ENCODE data around the gene ATRAID. TPM values are rescaled to one million over a fixed set of nuclear protein-coding genes. Genes with fewer than 3 reads are reported as not detected.
A peak's percentile ranks its signal among the peaks of the same experiment; 100 is the strongest.
"Not testable (repeated sequence)": the region's sequence is repeated elsewhere in the genome, so short reads cannot be mapped to it uniquely, and the experiment has no call there.

ATRAID gene, protein sequence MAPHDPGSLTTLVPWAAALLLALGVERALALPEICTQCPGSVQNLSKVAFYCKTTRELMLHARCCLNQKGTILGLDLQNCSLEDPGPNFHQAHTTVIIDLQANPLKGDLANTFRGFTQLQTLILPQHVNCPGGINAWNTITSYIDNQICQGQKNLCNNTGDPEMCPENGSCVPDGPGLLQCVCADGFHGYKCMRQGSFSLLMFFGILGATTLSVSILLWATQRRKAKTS
- 172 TPM for total RNA-seq

DNA sequence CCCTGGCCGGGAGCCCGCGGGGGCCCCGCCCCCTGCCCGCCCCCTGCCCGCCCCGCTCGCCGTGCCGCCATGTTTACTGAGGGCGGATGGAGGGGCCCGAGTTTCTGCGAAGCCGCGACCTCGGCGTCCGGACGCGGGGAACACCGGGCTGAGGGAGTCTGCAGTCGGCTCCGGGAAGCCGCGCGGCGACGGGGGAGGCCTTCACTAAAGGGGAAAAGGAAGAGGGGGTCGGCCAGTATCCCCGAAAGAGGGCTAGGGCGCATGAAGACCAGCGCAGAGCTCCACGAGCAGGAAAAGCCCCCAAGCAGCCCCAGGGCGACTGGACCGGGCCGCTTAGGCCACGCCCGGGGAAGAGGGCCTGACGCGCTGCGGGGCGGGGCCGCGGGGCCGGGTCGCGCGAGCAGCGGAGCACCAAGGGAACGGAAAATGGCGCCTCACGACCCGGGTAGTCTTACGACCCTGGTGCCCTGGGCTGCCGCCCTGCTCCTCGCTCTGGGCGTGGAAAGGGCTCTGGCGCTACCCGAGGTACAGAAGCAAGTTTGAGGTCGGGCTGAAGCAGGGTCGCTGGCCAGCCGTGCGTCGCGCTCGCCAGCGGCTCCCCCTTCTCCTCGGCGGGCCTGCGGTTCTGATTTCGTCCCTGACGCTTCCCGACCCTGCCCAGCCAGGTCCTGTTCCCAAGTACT, at the start of gene ATRAID, which contains the start of gene SLC5A6:
TSS of gene ATRAID (plus strand) at position 99 of the 683 bp plus-strand sequence. CDS start at position 427, 328 bp downstream.
TSS of gene SLC5A6 (minus strand) at position 326 of the 683 bp plus-strand sequence. CDS start 4,618 bp downstream, outside the sequence.
- Histone ChIP-seq H3K27ac (ENCODE audit: low read depth, low read length) (peak within 1 kb of the TSS; percentile 98), H3K27me3 (ENCODE audit: control insufficient read depth in 3 of 3, insufficient read depth in 3 of 3, low read length in 3 of 3) (no peaks in the 10 kb centered on the region), H3K9ac (ENCODE audit: low read depth in 1 of 3, low read length in 3 of 3) (peak within 1 kb of the TSS; percentile 97 to 100 (median 99)), H3K4me3 (ENCODE audit: low read length in 3 of 3) (peak within 1 kb of the TSS; percentile 88 to 96 (median 89)), H3K36me3 (ENCODE audit: control insufficient read depth in 3 of 3, insufficient read depth in 3 of 3, low read length in 3 of 3) (peaks cover 25 to 43% (median 32%) of the 10 kb centered on the region in 3 donors), H3K9me3 (ENCODE audit: control insufficient read depth in 3 of 3, low read length in 3 of 3) (no peaks in the 10 kb centered on the region), H3K4me1 (ENCODE audit: control insufficient read depth in 3 of 3, insufficient read depth in 3 of 3, low read length in 3 of 3) (peaks cover 16 to 21% (median 17%) of the 10 kb centered on the region in 3 donors)

DNA sequence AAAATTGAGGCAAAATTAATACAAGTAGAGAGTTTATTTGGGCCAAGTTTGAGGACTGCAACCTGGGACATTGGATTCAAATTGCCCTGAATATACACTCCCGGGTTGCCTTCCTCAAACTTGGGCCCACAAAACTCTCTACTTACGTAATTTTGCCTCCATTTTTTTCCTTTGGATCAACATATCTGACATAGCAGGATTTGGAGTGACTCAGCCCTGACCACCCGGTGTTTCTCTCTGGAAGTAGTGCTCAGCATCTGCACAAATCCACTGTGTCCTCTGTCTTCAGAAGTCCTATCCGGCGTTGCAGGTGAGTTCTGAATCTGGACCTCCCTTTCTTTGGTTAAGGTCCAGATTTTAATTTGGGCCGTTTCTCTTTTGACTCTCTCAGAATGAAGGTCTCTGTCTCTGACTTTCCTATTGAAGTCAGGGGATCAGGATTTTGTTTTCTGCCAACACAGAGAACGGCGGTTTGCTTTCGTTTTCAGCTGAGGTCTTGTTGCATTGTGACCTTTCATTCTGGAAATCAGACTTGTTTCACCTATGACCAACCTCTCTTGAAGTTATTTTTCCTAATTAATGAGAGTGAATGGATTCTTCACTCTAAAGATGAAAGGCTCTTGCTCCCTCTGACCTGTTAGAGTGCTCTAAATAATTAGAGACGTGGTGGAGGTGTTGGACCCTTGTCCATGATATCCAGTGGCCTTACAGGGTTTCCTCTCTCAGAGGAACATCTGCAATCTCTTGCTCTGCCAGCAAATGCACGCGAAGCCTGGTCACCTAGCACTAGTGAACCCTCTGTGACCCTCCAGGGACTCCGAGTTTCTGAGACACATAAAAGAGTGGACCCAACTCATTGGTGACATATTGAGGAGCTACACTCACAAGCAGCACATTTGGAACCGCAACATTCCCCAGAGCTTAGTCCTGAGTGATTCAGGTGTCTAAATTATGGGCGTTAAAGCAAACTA, 49.4 kb upstream of the ATRAID start:
- H3K9me3 ChIP-seq (ENCODE audit: control insufficient read depth in 3 of 3, low read length in 3 of 3), result no peaks in the 10 kb centered on the region
- no peak overlapping the region for H3K4me3 ChIP-seq (ENCODE audit: low read length in 3 of 3)
- no peaks in the 10 kb centered on the region for H3K27me3 ChIP-seq (ENCODE audit: control insufficient read depth in 3 of 3, insufficient read depth in 3 of 3, low read length in 3 of 3)
- no peaks in the 10 kb centered on the region for H3K4me1 ChIP-seq (ENCODE audit: control insufficient read depth in 3 of 3, insufficient read depth in 3 of 3, low read length in 3 of 3)
- no peak overlapping the region for H3K27ac ChIP-seq (ENCODE audit: low read depth, low read length)
- H3K36me3 ChIP-seq (ENCODE audit: control insufficient read depth in 3 of 3, insufficient read depth in 3 of 3, low read length in 3 of 3), result no peaks in the 10 kb centered on the region
- H3K9ac ChIP-seq (ENCODE audit: low read depth in 1 of 3, low read length in 3 of 3), result no peak overlapping the region

DNA sequence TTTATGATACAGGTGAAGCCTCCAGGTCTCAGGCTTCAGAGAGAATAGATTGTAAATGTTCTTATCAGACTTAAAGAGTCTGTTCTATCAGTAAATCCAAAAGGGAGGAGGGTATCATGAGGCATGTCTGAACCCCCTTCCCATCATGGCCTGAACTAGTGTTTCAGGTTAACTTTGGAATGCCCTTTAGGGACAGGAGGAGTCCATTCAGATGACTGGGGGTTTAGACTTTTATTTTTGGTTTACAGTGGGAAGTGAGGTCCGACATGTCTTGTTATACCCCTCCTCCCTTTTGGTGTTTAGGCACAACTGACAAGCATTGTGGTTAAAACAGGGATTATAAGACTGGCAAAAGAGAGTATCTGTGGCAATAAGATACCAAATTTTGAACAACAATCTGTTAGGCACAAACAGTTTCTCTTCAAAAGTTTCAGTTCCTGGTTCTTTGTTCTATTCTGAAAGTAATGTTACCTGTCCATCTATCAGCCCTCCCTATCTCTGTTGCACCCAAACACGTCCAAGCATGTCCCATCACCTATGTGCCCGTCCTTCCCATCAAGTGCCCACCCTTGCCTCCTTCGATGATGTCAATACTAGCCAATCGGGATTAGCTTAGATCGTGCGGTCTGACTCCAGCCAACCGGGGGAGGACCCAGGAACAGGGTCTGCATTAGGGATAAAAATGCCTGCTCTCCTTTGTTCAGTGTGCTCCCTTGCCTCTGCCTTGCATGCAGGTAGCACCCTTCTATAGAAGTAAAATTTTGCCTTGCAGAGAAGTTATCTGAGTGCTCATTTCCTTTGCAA, 46.7 kb upstream of the ATRAID start:
- Histone ChIP-seq H3K4me1 (ENCODE audit: control insufficient read depth in 3 of 3, insufficient read depth in 3 of 3, low read length in 3 of 3) (peaks cover 0 to 6% (median 4%) of the 10 kb centered on the region in 3 donors), H3K9ac (ENCODE audit: low read depth in 1 of 3, low read length in 3 of 3) (no peak overlapping the region), H3K4me3 (ENCODE audit: low read length in 3 of 3) (no peak overlapping the region), H3K27ac (ENCODE audit: low read depth, low read length) (no peak overlapping the region), H3K36me3 (ENCODE audit: control insufficient read depth in 3 of 3, insufficient read depth in 3 of 3, low read length in 3 of 3) (no peaks in the 10 kb centered on the region), H3K9me3 (ENCODE audit: control insufficient read depth in 3 of 3, low read length in 3 of 3) (no peaks in the 10 kb centered on the region), H3K27me3 (ENCODE audit: control insufficient read depth in 3 of 3, insufficient read depth in 3 of 3, low read length in 3 of 3) (no peaks in the 10 kb centered on the region)

DNA sequence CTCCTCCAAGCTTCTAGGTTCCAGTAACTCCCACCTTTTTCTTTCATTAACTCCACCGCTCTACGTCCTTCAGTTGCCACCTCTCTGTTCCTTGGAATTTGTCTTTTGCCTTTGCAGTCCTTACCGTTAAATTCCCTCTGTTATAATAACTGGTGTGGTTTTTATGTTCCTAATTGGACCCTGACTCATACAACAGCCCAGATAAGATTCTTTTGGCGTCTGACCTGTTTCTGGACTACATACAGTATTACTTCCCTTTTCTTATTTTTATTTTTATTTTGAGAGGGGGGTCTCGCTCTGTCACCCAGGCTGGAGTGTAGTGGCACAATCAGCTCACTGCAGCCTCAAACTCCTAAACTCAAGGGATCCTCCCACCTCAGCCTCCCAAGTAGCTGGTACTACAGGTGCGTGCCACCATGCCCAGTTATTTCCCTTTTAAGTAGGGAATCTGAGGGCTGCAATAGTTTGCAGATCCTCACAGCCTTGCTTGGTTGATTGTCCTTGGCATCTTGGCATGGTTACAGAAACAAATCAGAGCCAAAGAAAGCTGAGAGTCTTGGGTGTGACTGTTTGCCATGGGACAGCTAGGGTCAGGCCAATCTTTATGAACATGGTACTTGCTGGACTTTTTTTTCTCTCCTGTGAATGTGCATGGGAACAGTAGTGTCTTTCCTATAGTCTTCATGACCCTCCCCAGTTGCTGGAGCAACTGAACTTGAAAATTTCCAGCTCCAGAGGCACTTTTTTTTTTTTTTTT, 41.1 kb upstream of the ATRAID start:
- no peaks in the 10 kb centered on the region for H3K9me3 ChIP-seq (ENCODE audit: control insufficient read depth in 3 of 3, low read length in 3 of 3)
- H3K4me3 ChIP-seq (ENCODE audit: low read length in 3 of 3), result no peak overlapping the region
- no peaks in the 10 kb centered on the region for H3K36me3 ChIP-seq (ENCODE audit: control insufficient read depth in 3 of 3, insufficient read depth in 3 of 3, low read length in 3 of 3)
- peaks cover 0 to 6% (median 4%) of the 10 kb centered on the region in 3 donors for H3K4me1 ChIP-seq (ENCODE audit: control insufficient read depth in 3 of 3, insufficient read depth in 3 of 3, low read length in 3 of 3)
- no peak overlapping the region for H3K9ac ChIP-seq (ENCODE audit: low read depth in 1 of 3, low read length in 3 of 3)
- H3K27me3 ChIP-seq (ENCODE audit: control insufficient read depth in 3 of 3, insufficient read depth in 3 of 3, low read length in 3 of 3), result no peaks in the 10 kb centered on the region
- no peak overlapping the region for H3K27ac ChIP-seq (ENCODE audit: low read depth, low read length)

DNA sequence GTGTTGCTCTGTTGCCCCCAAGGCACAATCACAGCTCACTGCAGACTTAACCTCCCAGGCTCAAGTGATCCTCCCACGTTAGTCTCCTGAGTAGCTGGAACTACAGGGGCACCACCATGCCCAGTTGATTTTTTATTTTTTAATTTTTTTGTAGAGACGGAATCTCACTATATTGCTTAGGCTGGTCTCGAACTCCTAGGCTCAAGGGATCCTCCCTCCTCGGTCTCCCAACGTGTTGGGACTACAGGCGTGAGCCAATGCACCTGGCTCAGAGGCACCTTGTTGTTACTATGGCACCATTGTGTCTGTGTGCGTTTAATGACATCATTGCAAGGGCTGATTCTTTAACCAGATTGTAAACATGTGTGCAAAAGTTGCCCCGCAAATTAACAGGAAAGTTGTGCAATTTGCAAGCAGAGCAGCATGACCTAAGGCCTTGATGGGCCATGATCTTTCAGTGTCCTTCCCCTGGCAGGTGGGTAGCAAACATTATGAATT, 40.4 kb upstream of the ATRAID start:
- H3K4me3 ChIP-seq (ENCODE audit: low read length in 3 of 3), result no peak overlapping the region
- H3K27me3 ChIP-seq (ENCODE audit: control insufficient read depth in 3 of 3, insufficient read depth in 3 of 3, low read length in 3 of 3), result no peaks in the 10 kb centered on the region
- no peak overlapping the region for H3K9ac ChIP-seq (ENCODE audit: low read depth in 1 of 3, low read length in 3 of 3)
- H3K9me3 ChIP-seq (ENCODE audit: control insufficient read depth in 3 of 3, low read length in 3 of 3), result no peaks in the 10 kb centered on the region
- peaks cover 0 to 6% (median 4%) of the 10 kb centered on the region in 3 donors for H3K4me1 ChIP-seq (ENCODE audit: control insufficient read depth in 3 of 3, insufficient read depth in 3 of 3, low read length in 3 of 3)
- no peak overlapping the region for H3K27ac ChIP-seq (ENCODE audit: low read depth, low read length)
- H3K36me3 ChIP-seq (ENCODE audit: control insufficient read depth in 3 of 3, insufficient read depth in 3 of 3, low read length in 3 of 3), result no peaks in the 10 kb centered on the region

DNA sequence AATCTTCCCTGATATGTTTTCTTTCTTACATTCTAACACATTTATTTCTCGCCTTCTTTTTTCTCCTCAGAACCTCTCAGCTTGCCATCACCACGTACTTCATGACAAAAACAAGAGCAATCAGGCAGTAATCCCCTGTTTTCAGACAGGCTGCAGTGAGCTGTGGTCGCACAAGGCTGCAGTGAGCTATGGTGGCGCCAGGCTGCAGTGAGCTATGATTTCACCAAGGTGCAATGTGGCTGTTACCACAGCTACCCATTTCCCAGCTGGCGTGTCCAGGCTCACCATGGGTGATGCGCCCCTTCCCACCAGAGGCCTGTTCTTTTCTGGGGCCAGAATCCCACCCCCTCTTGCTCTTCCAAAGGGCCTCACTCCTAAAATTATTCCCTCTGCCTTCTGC, 37.2 kb upstream of the ATRAID start:
- Histone ChIP-seq H3K36me3 (ENCODE audit: control insufficient read depth in 3 of 3, insufficient read depth in 3 of 3, low read length in 3 of 3) (no peaks in the 10 kb centered on the region), H3K4me1 (ENCODE audit: control insufficient read depth in 3 of 3, insufficient read depth in 3 of 3, low read length in 3 of 3) (peaks cover 0 to 6% (median 4%) of the 10 kb centered on the region in 3 donors), H3K9me3 (ENCODE audit: control insufficient read depth in 3 of 3, low read length in 3 of 3) (no peaks in the 10 kb centered on the region), H3K27ac (ENCODE audit: low read depth, low read length) (no peak overlapping the region), H3K4me3 (ENCODE audit: low read length in 3 of 3) (no peak overlapping the region), H3K27me3 (ENCODE audit: control insufficient read depth in 3 of 3, insufficient read depth in 3 of 3, low read length in 3 of 3) (no peaks in the 10 kb centered on the region), H3K9ac (ENCODE audit: low read depth in 1 of 3, low read length in 3 of 3) (no peak overlapping the region)

DNA sequence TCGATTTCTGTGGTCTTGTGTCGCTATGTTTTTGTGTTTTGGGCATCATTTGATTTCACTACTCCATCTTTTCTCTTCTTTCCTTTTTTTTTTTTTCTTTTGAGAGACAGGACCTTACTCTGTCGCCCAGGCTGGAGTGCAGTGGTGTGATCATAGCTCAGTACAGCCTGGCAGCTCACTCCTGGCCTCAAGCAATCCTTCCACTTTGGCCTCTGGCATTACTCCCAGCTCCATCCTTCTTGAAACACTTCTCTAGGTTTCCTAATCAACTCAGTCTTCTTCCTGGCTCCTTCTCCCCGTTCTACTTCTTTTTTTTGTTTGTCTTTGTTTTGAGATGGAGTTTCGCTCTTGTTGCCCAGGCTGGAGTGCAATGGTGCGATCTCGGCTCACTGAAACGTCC, 36.5 kb upstream of the ATRAID start:
- no peak overlapping the region for H3K27ac ChIP-seq (ENCODE audit: low read depth, low read length)
- H3K4me1 ChIP-seq (ENCODE audit: control insufficient read depth in 3 of 3, insufficient read depth in 3 of 3, low read length in 3 of 3), result no peaks in the 10 kb centered on the region
- no peaks in the 10 kb centered on the region for H3K9me3 ChIP-seq (ENCODE audit: control insufficient read depth in 3 of 3, low read length in 3 of 3)
- H3K9ac ChIP-seq (ENCODE audit: low read depth in 1 of 3, low read length in 3 of 3), result no peak overlapping the region
- H3K27me3 ChIP-seq (ENCODE audit: control insufficient read depth in 3 of 3, insufficient read depth in 3 of 3, low read length in 3 of 3), result no peaks in the 10 kb centered on the region
- no peak overlapping the region for H3K4me3 ChIP-seq (ENCODE audit: low read length in 3 of 3)
- no peaks in the 10 kb centered on the region for H3K36me3 ChIP-seq (ENCODE audit: control insufficient read depth in 3 of 3, insufficient read depth in 3 of 3, low read length in 3 of 3)

DNA sequence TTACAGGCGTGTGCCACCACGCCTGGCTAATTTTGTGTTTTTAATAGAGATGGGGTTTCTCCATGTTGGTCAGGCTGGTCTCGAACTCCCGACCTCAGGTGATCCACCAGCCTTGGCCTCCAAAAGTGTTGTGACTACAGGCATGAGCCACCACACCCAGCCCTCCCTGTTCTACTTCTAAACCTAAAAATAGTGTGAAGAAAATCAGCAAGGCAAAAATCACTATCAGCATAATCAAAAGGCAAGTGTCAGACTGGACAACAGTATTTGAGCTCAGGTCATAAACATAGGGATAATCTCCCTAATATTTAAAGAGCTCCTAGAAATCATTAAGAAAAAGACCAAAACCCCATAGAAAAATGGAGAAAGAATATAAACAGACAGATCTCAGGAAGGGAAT, 36.1 kb upstream of the ATRAID start:
- not testable (repeated sequence) for H3K4me3 ChIP-seq (ENCODE audit: low read length in 3 of 3); H3K27me3 ChIP-seq (ENCODE audit: control insufficient read depth in 3 of 3, insufficient read depth in 3 of 3, low read length in 3 of 3); H3K9me3 ChIP-seq (ENCODE audit: control insufficient read depth in 3 of 3, low read length in 3 of 3); H3K36me3 ChIP-seq (ENCODE audit: control insufficient read depth in 3 of 3, insufficient read depth in 3 of 3, low read length in 3 of 3); H3K9ac ChIP-seq (ENCODE audit: low read depth in 1 of 3, low read length in 3 of 3); H3K27ac ChIP-seq (ENCODE audit: low read depth, low read length); H3K4me1 ChIP-seq (ENCODE audit: control insufficient read depth in 3 of 3, insufficient read depth in 3 of 3, low read length in 3 of 3)

Measured in skeletal muscle tissue (tissue), 4 donors.